MM.1S (cell line): ENCODE results near the gene PRDM11.

Experiments
- DNase-seq: peaks from one replicate; pipeline ENCODE4 v3.0.0-alpha.2; 2015
- H2AFZ ChIP-seq: fragments of 300-600 bp; sonication (generic); 2 replicates; pipeline ENCODE4 v1.6.0; 2016; ENCODE audit warnings: antibody characterized with exemption, low read length
- H3F3A ChIP-seq: fragments of 300-600 bp; sonication (generic); 2 replicates; pipeline ENCODE4 v1.6.1; 2016; ENCODE audit warnings: mild to moderate bottlenecking, antibody characterized with exemption, low read length, moderate library complexity, mixed read lengths; ENCODE audit not compliant: insufficient read depth
- H3K27ac ChIP-seq: fragments of 300-600 bp; sonication (generic); 2 replicates; pipeline ENCODE4 v1.5.1; 2016; ENCODE audit warnings: mild to moderate bottlenecking, low read length
- H3K27me3 ChIP-seq: fragments of 300-600 bp; sonication (generic); replicated peaks from 2 replicates; pipeline ENCODE4 v1.6.0; 2016; ENCODE audit warnings: low read length; ENCODE audit not compliant: insufficient read depth
- H3K36me3 ChIP-seq: fragments of 300-600 bp; sonication (generic); replicated peaks from 2 replicates; pipeline ENCODE4 v1.6.1; 2016; ENCODE audit warnings: mild to moderate bottlenecking, low read length, mixed read lengths; ENCODE audit not compliant: insufficient read depth
- H3K4me1 ChIP-seq: fragments of 300-600 bp; sonication (generic); 2 replicates; pipeline ENCODE4 v1.6.1; 2016; ENCODE audit warnings: low read length, mixed read lengths
- H3K4me2 ChIP-seq: fragments of 300-600 bp; sonication (generic); 2 replicates; pipeline ENCODE4 v1.6.0; 2016; ENCODE audit warnings: low read depth, low read length
- H3K4me3 ChIP-seq: fragments of 300-600 bp; sonication (generic); 2 replicates; pipeline ENCODE4 v1.5.1; 2016; ENCODE audit warnings: low read length, mixed read lengths
- H3K79me2 ChIP-seq: fragments of 300-600 bp; sonication (generic); 2 replicates; pipeline ENCODE4 v1.6.1; 2016; ENCODE audit warnings: mixed run types, low read length, mixed read lengths
- H3K9ac ChIP-seq: fragments of 300-600 bp; sonication (generic); 2 replicates; pipeline ENCODE4 v1.6.1; 2016; ENCODE audit warnings: low read length, mixed read lengths
- H3K9me2 ChIP-seq: fragments of 300-600 bp; sonication (generic); replicated peaks from 2 replicates; pipeline ENCODE4 v1.6.1; 2016; ENCODE audit warnings: mild to moderate bottlenecking, low read length, mixed read lengths; ENCODE audit not compliant: insufficient read depth
- H3K9me3 ChIP-seq: fragments of 300-600 bp; sonication (generic); replicated peaks from 2 replicates; pipeline ENCODE4 v1.6.1; 2016; ENCODE audit warnings: mild to moderate bottlenecking, low read length, mixed read lengths; ENCODE audit not compliant: insufficient read depth
- H4K20me1 ChIP-seq: fragments of 300-600 bp; sonication (generic); 2 replicates; pipeline ENCODE4 v1.6.1; 2016; ENCODE audit warnings: mild to moderate bottlenecking, low read length, moderate library complexity, mixed read lengths; ENCODE audit not compliant: insufficient read depth
- CTCF ChIP-seq: fragments of 300-600 bp; sonication (generic); IDR thresholded peaks from 2 replicates; pipeline ENCODE4 v1.5.1; 2016; ENCODE audit warnings: antibody characterized with exemption, low read length, mixed read lengths
- EZH2 ChIP-seq: fragments of 300-600 bp; sonication (generic); optimal IDR thresholded peaks from 2 replicates; pipeline ENCODE3; 2017; ENCODE audit warnings: low read depth, mild to moderate bottlenecking, antibody characterized with exemption, low read length, mixed read lengths
- EZH2phosphoT487 ChIP-seq: fragments of 300-600 bp; sonication (generic); IDR thresholded peaks from 2 replicates; pipeline ENCODE4 v1.6.1; 2018; ENCODE audit warnings: antibody characterized with exemption, low read length

The PRDM11 gene

GRCh38 chr11:45225961-45226871 is 79.8 kb downstream of the PRDM11 start:
- Histone ChIP-seq H3K4me1 (no peaks in the 10 kb centered on the region), H3K9ac (no peak overlapping the region), H4K20me1 (no peaks in the 10 kb centered on the region), H3F3A (no peaks in the 10 kb centered on the region), H3K27me3 (no peaks in the 10 kb centered on the region), H3K4me3 (no peak overlapping the region), H2AFZ (no peak overlapping the region), H3K79me2 (no peaks in the 10 kb centered on the region), H3K9me3 (no peaks in the 10 kb centered on the region), H3K9me2 (no peaks in the 10 kb centered on the region), H3K4me2 (no peak overlapping the region), H3K36me3 (no peaks in the 10 kb centered on the region), H3K27ac (no peak overlapping the region)
- DNase-seq: no peak
- TF ChIP-seq EZH2phosphoT487: no peak
- no peak for TF ChIP-seq CTCF
- TF ChIP-seq EZH2: no peak

GRCh38 chr11:45226901-45227300 is 80.5 kb downstream of the PRDM11 start:
- Histone ChIP-seq H3K4me1 (no peaks in the 10 kb centered on the region), H3K9ac (no peak overlapping the region), H3K9me2 (no peaks in the 10 kb centered on the region), H3K36me3 (no peaks in the 10 kb centered on the region), H4K20me1 (no peaks in the 10 kb centered on the region), H3K4me2 (no peak overlapping the region), H2AFZ (no peak overlapping the region), H3K4me3 (no peak overlapping the region), H3K27ac (no peak overlapping the region), H3F3A (no peaks in the 10 kb centered on the region), H3K27me3 (no peaks in the 10 kb centered on the region), H3K9me3 (no peaks in the 10 kb centered on the region), H3K79me2 (no peaks in the 10 kb centered on the region)
- TF ChIP-seq CTCF (no peak), EZH2phosphoT487 (no peak), EZH2 (no peak)
- no peak for DNase-seq

DNA sequence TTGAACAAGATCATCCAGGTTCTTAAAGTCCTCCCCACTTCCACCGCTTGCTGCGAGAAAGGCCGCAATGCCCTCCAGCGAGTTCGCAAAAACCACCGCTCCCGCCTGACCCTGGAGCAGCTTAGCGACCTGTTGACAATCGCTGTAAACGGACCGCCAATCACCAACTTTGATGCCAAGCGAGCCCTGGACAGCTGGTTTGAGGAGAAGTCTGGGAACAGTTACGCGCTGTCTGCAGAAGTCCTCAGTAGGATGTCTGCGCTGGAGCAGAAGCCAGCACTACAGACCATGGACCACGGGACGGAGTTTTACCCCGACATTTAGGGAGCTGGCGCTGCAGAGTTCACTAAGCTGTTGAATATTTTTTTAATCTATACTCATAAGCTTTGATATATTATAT is 81.4 kb downstream of the PRDM11 start:
- no peaks in the 10 kb centered on the region for H3K79me2 ChIP-seq
- no peak overlapping the region for H2AFZ ChIP-seq
- H3K36me3 ChIP-seq: no peaks in the 10 kb centered on the region
- H3K4me2 ChIP-seq: no peak overlapping the region
- no peaks in the 10 kb centered on the region for H3K9me2 ChIP-seq
- H4K20me1 ChIP-seq: no peaks in the 10 kb centered on the region
- H3K27me3 ChIP-seq: no peaks in the 10 kb centered on the region
- no peaks in the 10 kb centered on the region for H3F3A ChIP-seq
- H3K27ac ChIP-seq: no peak overlapping the region
- no peak for TF ChIP-seq EZH2phosphoT487
- TF ChIP-seq EZH2: no peak
- TF ChIP-seq CTCF: no peak
- no peak overlapping the region for H3K4me3 ChIP-seq
- H3K9ac ChIP-seq: no peak overlapping the region
- DNase-seq: no peak
- H3K9me3 ChIP-seq: no peaks in the 10 kb centered on the region
- no peaks in the 10 kb centered on the region for H3K4me1 ChIP-seq
